NCI-H2081 treated with DMSO at 0.1 percent for 48 hours (cell line): ENCODE measurements around the gene SSBP3.

Experiments
- DNase-seq: peaks from one replicate; lab custom pipeline; 2025; lab: John Stamatoyannopoulos, UW

Gene SSBP3

GRCh38 chr1:54265659-54266058, 140.5 kb downstream of the SSBP3 start:
- DNase-seq, result no peak

- no peak for DNase-seq
Measured at GRCh38 chr1:54265126-54265525, 141.1 kb downstream of the SSBP3 start.

- DNase-seq, result no peak
Measured at GRCh38 chr1:54263601-54264226, 142.5 kb downstream of the SSBP3 start.

- DNase-seq, result no peak
Measured at GRCh38 chr1:54262244-54262643, 143.9 kb downstream of the SSBP3 start.

- no peak for DNase-seq
Measured at GRCh38 chr1:54260810-54261209, 145.4 kb downstream of the SSBP3 start.

- DNase-seq, result no peak
Measured at GRCh38 chr1:54259546-54260140, 146.6 kb downstream of the SSBP3 start.

GRCh38 chr1:54257876-54258275, 148.3 kb downstream of the SSBP3 start:
- DNase-seq, result no peak

- DNase-seq, result no peak
Measured at GRCh38 chr1:54257346-54257620, 148.9 kb downstream of the SSBP3 start.

GRCh38 chr1:54256522-54257345, 149.5 kb downstream of the SSBP3 start:
- DNase-seq, result no peak

DNA sequence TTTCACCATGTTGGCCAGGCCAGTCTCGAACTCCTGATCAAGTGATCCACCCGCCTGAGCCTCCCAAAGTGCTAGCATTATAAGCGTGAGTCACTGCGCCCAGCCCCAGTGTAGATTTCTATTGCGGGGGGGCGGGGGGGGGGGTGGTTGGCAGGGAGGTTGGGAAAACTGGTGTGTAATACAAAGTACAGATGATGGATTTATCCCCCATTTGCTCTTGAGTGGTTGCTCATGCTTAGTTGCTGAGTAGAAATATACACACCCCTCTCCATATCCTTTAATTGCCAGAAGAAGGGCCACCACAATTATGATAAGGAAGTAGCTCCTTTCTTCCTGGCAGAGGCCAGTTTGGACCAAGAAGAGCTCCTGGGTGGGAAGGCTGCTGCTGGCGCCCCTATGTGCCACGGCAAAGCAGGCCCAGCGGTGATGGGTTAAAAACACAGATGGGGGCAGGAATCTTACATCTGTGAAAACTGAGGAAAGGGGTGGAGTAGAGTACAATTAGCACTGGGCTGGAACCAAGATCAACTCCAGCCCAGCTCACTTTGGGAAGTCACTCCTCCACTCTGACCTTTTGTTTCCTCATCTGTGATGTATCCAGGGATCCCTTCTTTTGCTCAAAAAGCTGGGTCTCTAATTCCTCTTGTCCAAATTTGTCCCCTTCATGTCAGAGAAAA, 151.0 kb downstream of the SSBP3 start:
- DNase-seq, result no peak

- peak; percentile 74 for DNase-seq
Measured at GRCh38 chr1:54254055-54254454, 152.1 kb downstream of the SSBP3 start.

GRCh38 chr1:54253480-54253879, 152.7 kb downstream of the SSBP3 start:
- DNase-seq, result no peak

DNA sequence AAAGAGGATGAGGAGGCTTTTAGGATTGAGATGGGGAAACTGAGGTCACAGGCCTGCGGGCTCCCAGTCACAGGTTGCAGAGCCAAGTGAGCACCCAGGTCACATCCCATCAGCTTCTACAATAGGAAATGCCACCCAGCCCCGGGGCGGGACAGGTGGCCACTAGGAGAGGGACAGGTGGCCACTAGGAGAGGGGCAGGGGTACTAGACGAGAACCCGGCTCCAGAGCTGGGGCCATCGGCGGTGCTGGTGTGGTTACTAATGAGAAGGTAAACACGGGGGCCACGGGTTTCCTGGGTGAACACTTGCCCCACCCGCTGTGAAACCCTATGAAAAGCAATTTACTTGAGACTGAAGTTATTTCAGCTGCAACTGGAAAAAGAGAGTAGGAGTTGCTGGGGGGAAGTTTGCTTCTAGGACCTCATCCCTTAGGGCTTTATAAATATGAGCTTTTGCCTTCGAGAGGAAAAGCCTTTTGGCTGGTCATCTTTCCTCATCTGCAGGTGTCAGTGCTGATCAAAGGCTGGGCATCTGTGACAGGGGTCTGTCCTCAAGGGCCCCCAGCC, 153.7 kb downstream of the SSBP3 start:
- no peak for DNase-seq

GRCh38 chr1:54250670-54251069, 155.5 kb downstream of the SSBP3 start:
- DNase-seq, result no peak

GRCh38 chr1:54249819-54250435, 156.3 kb downstream of the SSBP3 start:
- DNase-seq, result no peak

- DNase-seq, result no peak
Measured at GRCh38 chr1:54248966-54249365, 157.2 kb downstream of the SSBP3 start.

GRCh38 chr1:54247863-54248515, 158.2 kb downstream of the SSBP3 start:
- DNase-seq, result no peak

- no peak for DNase-seq
Measured at GRCh38 chr1:54246116-54246721, 160.0 kb downstream of the SSBP3 start.

GRCh38 chr1:54245501-54245900, 160.7 kb downstream of the SSBP3 start:
- no peak for DNase-seq

DNA sequence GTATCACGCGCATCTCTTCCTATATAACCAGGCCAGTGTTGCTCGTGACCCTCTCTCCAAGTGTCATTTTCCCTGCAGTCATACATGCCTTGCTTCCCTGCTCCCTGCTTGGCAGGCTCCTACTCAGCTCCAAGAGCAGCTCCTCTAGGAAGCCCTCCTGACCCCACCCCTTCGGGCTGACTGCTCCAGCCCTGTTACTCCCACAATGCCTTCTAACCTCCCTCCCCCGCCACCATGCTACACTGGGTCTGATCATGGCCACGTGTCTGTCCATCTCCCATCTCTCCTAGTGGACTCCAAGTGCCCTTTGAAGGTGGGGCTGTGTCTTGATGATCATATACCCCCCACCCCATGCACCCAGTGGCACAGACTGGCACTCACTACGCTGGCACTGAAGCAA, 161.5 kb downstream of the SSBP3 start:
- no peak for DNase-seq

- no peak for DNase-seq
Measured at GRCh38 chr1:54243022-54243421, 163.2 kb downstream of the SSBP3 start.
